Muscle layer of duodenum (tissue), 2 donors: ENCODE measurements around the gene ARMC6.

Experiments used
- H3K27ac ChIP-seq: one replicate; pipeline ENCODE4 v1.7.0; 2013; ENCODE audit warnings: mild to moderate bottlenecking, low read length
- H3K27me3 ChIP-seq: one replicate; pipeline ENCODE4 v1.7.0; 2013; ENCODE audit warnings: low read depth, mild to moderate bottlenecking, control low read depth, low read length
- H3K36me3 ChIP-seq, 2 donors: one replicate each; pipeline ENCODE4 v1.7.0; 2013; ENCODE audit warnings: low read length in 2 of 2, control low read depth in 1 of 2, mild to moderate bottlenecking in 1 of 2; ENCODE audit not compliant: insufficient read depth in 2 of 2, control insufficient read depth in 1 of 2
- H3K4me1 ChIP-seq, 2 donors: one replicate each; pipeline ENCODE4 v1.7.0; 2013; ENCODE audit warnings: low read length in 2 of 2, mild to moderate bottlenecking in 2 of 2, control low read depth in 1 of 2, moderate library complexity in 1 of 2; ENCODE audit not compliant: insufficient read depth in 2 of 2, control insufficient read depth in 1 of 2
- H3K4me3 ChIP-seq, 2 donors: one replicate each; pipeline ENCODE4 v1.7.0; 2013; ENCODE audit warnings: low read length in 2 of 2, low read depth in 1 of 2, mild to moderate bottlenecking in 1 of 2
- H3K9me3 ChIP-seq, 2 donors: one replicate each; pipeline ENCODE4 v1.7.0; 2013; ENCODE audit warnings: low read length in 2 of 2, control low read depth in 1 of 2, mild to moderate bottlenecking in 1 of 2; ENCODE audit not compliant: control insufficient read depth in 1 of 2
- donor health status: healthy.

ARMC6 gene

GRCh38 chr19:19042732-19043280, 9.4 kb downstream of the ARMC6 start:
- H3K36me3 ChIP-seq = peaks cover 14 to 23% of the 10 kb centered on the region in 2 donors
- no peaks in the 10 kb centered on the region for H3K27me3 ChIP-seq
- peaks cover 0 to 5% of the 10 kb centered on the region in 2 donors for H3K4me1 ChIP-seq
- no peaks in the 10 kb centered on the region for H3K9me3 ChIP-seq
- H3K27ac ChIP-seq = no peak overlapping the region
- H3K4me3 ChIP-seq = no peak overlapping the region

- H3K4me3 ChIP-seq = no peak overlapping the region
- peaks cover 14 to 22% of the 10 kb centered on the region in 2 donors for H3K36me3 ChIP-seq
- no peak overlapping the region for H3K27ac ChIP-seq
- H3K4me1 ChIP-seq = peaks cover 0 to 5% of the 10 kb centered on the region in 2 donors
- no peaks in the 10 kb centered on the region for H3K9me3 ChIP-seq
- H3K27me3 ChIP-seq = no peaks in the 10 kb centered on the region
Observed at GRCh38 chr19:19043481-19043880, 10.1 kb downstream of the ARMC6 start.

- no peak overlapping the region for H3K4me3 ChIP-seq
- H3K36me3 ChIP-seq = peaks cover 14 to 22% of the 10 kb centered on the region in 2 donors
- no peaks in the 10 kb centered on the region for H3K9me3 ChIP-seq
Observed at GRCh38 chr19:19043881-19044280, 10.5 kb downstream of the ARMC6 start.

GRCh38 chr19:19049406-19049805, 16.0 kb downstream of the ARMC6 start:
- H3K36me3 ChIP-seq = peaks cover 14 to 34% of the 10 kb centered on the region in 2 donors
- H3K27ac ChIP-seq = no peak overlapping the region
- H3K4me1 ChIP-seq = no peaks in the 10 kb centered on the region
- H3K4me3 ChIP-seq = no peak overlapping the region
- H3K27me3 ChIP-seq = no peaks in the 10 kb centered on the region
- H3K9me3 ChIP-seq = no peaks in the 10 kb centered on the region

More at GRCh38 chr19:19043881-19044280, 10.5 kb downstream of the ARMC6 start:
- no peaks in the 10 kb centered on the region for H3K27me3 ChIP-seq
- peaks cover 0 to 5% of the 10 kb centered on the region in 2 donors for H3K4me1 ChIP-seq
- H3K27ac ChIP-seq = no peak overlapping the region

- H3K36me3 ChIP-seq = peaks cover 18 to 37% of the 10 kb centered on the region in 2 donors
Observed at GRCh38 chr19:19050104-19050503, 16.7 kb downstream of the ARMC6 start.

GRCh38 chr19:19050731-19051130, 17.3 kb downstream of the ARMC6 start:
- H3K36me3 ChIP-seq = peaks cover 23 to 44% of the 10 kb centered on the region in 2 donors

More at GRCh38 chr19:19050104-19050503, 16.7 kb downstream of the ARMC6 start:
- H3K27ac ChIP-seq = no peak overlapping the region
- H3K27me3 ChIP-seq = no peaks in the 10 kb centered on the region
- no peaks in the 10 kb centered on the region for H3K9me3 ChIP-seq
- no peaks in the 10 kb centered on the region for H3K4me1 ChIP-seq
- no peak overlapping the region for H3K4me3 ChIP-seq

GRCh38 chr19:19051478-19052213, 18.2 kb downstream of the ARMC6 start:
- no peaks in the 10 kb centered on the region for H3K27me3 ChIP-seq
- H3K4me3 ChIP-seq = no peak overlapping the region
- no peaks in the 10 kb centered on the region for H3K9me3 ChIP-seq
- H3K4me1 ChIP-seq = no peaks in the 10 kb centered on the region
- H3K27ac ChIP-seq = no peak overlapping the region
- peaks cover 23 to 52% of the 10 kb centered on the region in 2 donors for H3K36me3 ChIP-seq

More at GRCh38 chr19:19050731-19051130, 17.3 kb downstream of the ARMC6 start:
- H3K4me3 ChIP-seq = no peak overlapping the region
- H3K9me3 ChIP-seq = no peaks in the 10 kb centered on the region
- no peaks in the 10 kb centered on the region for H3K27me3 ChIP-seq
- no peak overlapping the region for H3K27ac ChIP-seq
- H3K4me1 ChIP-seq = no peaks in the 10 kb centered on the region

- Histone ChIP-seq H3K27ac (no peak overlapping the region), H3K36me3 (peaks cover 27 to 65% of the 10 kb centered on the region in 2 donors), H3K27me3 (no peaks in the 10 kb centered on the region), H3K4me3 (no peak overlapping the region), H3K4me1 (no peaks in the 10 kb centered on the region), H3K9me3 (no peaks in the 10 kb centered on the region)
Observed at GRCh38 chr19:19052921-19053320, 19.5 kb downstream of the ARMC6 start.

GRCh38 chr19:19053508-19054314, 20.3 kb downstream of the ARMC6 start:
- no peaks in the 10 kb centered on the region for H3K9me3 ChIP-seq
- H3K27ac ChIP-seq = no peak overlapping the region
- H3K4me3 ChIP-seq = no peak overlapping the region
- no peaks in the 10 kb centered on the region for H3K4me1 ChIP-seq
- peaks cover 27 to 71% of the 10 kb centered on the region in 2 donors for H3K36me3 ChIP-seq
- no peaks in the 10 kb centered on the region for H3K27me3 ChIP-seq

GRCh38 chr19:19054315-19054938, 21.0 kb downstream of the ARMC6 start:
- Histone ChIP-seq H3K36me3 (peaks cover 27 to 69% of the 10 kb centered on the region in 2 donors), H3K27me3 (no peaks in the 10 kb centered on the region), H3K27ac (no peak overlapping the region), H3K4me1 (no peaks in the 10 kb centered on the region), H3K9me3 (no peaks in the 10 kb centered on the region), H3K4me3 (no peak overlapping the region)

- Histone ChIP-seq H3K9me3 (no peaks in the 10 kb centered on the region), H3K27me3 (no peaks in the 10 kb centered on the region), H3K36me3 (peaks cover 27 to 67% of the 10 kb centered on the region in 2 donors), H3K27ac (no peak overlapping the region), H3K4me3 (no peak overlapping the region), H3K4me1 (no peaks in the 10 kb centered on the region)
Observed at GRCh38 chr19:19054939-19055440, 21.6 kb downstream of the ARMC6 start.
